ENCODE results near the gene SYPL2.

Gene SYPL2

DNA sequence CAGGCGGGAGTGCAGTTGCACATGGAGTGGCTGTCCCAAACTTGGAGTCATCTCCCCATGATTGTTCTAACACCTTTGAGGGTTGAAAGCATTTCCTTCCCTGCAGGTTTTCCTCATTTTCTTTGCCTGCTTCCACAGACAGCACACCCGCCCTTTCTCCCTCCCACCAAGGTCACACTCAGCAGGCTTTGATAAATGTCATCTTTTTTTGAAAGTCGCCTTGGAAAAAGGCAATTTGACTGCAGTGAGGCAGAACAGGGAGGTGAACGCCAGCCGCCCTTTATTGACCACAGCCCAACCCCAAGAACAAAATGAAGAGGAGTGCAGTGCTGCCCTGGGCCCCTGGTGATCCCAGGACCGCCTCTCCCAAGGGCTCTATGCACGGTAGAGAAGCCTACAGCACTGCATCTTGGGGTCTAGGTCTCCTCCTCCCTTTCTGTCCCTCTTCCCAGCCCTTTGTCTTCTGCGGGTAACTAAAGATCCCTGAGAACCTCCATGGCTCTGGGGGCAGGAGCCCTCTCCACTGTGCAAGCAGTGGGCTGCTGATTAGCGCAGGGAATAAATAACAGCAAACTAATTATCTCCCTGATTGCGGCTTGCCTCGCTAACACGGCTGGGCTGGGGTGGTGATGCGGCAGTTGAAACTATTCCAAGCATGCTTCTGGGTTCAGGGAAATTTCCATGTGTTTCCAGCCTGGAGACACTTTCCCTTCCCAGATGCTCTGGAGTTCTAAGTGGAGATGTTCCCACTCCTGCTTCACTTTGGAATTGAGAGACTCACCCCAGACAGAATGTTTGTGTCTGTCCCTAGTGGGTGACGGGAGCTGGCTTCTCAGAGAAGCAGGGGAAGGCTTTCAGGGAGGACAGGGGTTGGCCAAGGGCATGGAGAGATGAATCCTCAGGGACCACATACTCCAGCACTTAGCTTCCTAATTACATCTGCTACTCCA lies 54.9 kb downstream of the SYPL2 start:
- DNase-seq, result no peak

DNA sequence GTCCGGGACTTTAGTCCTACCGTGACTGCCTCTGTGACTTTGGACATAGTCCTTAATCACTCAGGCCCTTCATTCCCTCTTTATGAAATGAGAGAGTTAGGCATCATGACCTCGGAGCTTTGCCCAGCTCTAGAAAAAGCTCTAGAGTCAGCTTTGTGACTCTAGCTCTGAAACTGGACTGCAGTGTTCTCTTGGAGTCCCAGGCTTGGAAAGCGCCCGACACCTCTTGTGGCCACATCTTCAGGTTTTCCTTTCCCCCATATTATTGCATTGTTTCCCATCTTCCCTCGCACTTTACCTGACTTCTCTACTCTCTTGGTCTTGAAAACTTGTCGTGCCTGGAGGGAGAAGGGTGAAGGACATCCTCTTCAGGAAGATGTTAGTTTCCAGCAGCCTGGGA lies 55.7 kb downstream of the SYPL2 start:
- no peak for DNase-seq

- no peak for DNase-seq
These were observed 57.4 kb downstream of the SYPL2 start for GRCh38 chr1:109523706-109524105.

DNA sequence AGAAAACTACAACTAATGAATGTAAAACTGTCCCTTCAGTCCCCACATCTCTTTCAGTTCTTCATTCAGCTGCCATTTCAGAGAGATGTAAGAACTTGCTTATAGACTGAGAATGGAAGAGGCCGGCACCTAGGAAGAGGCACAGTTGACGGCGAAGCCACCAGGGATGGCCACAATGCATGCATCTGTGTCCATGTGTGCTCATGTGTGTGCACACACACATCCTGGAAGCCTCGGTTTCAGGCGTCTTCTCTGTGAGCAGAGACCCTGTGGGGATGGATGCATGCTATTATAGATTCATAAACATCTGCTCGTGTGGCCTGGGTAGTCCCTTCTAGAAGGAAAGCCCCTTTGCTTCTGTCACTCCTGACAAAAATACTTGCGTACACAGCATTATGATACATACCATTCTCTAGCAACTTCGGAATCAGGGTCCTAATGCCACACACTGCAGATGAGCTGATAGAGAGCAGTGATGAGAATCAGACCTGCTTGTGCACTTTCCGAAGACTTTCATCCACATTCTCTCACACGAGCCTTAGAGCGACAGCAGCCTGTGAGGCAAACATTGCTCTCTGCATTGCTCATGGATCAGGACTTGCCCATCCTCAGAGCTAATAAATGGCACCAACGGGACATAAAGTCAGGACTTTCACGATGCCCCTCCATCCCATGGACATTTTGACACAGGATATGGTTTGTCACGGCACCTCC lies 60.9 kb downstream of the SYPL2 start:
- no peak for DNase-seq

DNA sequence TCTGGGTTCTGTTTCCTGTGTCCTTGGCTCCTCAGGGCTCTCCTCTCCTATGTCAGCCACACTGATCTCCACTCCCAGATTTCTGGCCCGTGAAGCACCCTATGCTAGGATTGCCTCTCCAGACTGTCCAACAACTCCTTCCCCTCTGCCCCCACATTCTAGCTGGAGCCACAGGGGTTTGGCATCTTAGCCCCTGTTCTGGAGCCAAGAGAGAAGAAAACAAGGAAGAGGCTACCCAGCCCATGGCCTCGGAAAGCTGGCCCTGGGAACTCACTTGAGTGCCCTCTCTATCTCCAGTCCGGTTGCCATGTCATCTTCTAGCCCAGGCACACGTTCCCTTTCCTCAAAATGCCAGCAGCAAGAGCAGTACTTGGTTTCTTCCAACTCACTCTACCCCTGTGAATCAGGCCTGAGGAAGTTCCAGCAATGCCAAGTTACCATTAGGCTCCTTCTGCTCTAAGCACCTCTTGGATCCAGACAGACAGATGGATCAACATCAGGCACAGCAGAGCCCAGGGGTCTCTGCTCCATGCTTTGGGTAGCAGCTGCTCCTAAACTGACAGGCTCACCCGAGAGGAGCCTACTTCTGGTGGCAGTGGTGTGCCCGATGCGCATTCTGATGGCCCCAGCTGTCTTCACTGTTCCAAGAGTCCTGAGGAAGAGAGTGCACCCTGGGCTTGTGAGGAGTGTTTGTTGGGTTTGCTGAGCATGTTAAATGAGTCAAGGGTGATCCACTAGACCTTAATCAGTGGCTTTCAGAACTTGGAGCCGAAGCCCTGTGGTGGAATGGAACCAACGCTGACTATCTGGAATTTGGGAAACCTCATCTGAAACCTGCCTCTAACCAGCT lies 61.7 kb downstream of the SYPL2 start:
- no peak for DNase-seq

GRCh38 chr1:109528712-109529111 lies 62.4 kb downstream of the SYPL2 start:
- DNase-seq, result no peak

GRCh38 chr1:109529881-109530456 lies 63.6 kb downstream of the SYPL2 start:
- no peak for DNase-seq

- DNase-seq, result no peak
These were observed 64.2 kb downstream of the SYPL2 start for GRCh38 chr1:109530457-109531087.

DNA sequence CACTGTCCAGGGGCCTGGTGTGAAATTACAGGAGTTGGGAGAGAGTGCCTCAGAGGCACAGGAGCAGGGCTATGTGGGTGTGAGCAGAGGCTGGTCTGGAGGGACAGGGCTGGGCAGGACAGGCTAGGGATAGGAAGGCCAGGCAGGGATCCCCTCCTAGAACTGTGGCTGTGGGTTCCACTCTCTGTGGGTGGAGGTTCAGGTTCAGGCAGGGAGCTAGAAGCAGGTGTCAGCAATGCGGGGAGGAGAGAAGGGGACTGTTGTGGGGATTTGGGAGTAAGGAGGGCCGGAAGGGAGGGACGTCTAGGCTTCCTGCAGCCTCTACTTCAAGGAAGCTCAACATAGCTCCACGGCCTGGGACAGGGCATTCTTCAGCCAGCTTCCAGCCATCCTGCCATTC lies 65.0 kb downstream of the SYPL2 start:
- DNase-seq, result no peak

Data from central memory CD4-positive, alpha-beta T cell (primary cell).